Activated CD4-positive, alpha-beta T cell treated with anti-CD3 and anti-CD28 coated beads for 1 hour (primary cell): Measurements from ENCODE around the gene DUSP23.

Source experiments
- DNase-seq: peaks from one replicate; pipeline ENCODE4 v3.0.0-alpha.2; 2020

Gene DUSP23

DNA sequence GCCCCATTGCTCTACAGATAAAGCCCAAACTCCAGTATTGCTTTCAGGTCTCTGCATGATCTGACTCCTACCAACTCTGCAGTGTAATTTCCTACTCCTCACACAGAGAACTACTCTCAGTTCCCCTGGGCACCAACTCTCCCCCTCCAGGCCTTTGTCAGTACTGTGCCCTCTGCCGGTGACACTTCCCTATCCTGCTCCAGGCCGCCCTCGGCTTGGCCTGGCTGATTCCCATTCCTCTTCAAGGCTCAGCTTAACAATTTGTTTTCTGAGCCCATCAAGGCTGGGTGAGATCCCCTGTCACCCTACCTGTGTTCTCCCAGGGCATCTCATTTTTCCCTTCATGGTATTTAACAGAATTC lies 48.5 kb downstream of the DUSP23 start:
- no peak for DNase-seq

DNA sequence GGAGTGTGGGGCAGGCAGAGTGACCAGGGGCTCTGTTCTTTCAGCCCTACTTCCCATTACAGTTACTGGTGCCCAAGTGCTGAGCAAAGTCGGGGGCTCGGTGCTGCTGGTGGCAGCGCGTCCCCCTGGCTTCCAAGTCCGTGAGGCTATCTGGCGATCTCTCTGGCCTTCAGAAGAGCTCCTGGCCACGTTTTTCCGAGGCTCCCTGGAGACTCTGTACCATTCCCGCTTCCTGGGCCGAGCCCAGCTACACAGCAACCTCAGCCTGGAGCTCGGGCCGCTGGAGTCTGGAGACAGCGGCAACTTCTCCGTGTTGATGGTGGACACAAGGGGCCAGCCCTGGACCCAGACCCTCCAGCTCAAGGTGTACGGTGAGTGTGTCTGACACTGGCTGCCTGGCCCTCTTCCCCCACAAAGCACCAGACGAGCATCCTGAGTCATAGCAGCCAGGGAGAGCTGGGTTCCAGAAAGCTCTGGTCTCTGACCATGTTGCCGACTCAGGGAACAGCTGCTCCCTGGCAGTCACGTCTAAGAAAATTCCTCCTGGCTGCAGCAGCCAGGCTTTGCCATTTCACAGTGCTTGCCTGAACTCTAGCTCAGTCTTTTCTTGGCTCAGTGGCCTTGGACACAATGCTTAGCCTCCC lies 49.2 kb downstream of the DUSP23 start:
- no peak for DNase-seq

DNA sequence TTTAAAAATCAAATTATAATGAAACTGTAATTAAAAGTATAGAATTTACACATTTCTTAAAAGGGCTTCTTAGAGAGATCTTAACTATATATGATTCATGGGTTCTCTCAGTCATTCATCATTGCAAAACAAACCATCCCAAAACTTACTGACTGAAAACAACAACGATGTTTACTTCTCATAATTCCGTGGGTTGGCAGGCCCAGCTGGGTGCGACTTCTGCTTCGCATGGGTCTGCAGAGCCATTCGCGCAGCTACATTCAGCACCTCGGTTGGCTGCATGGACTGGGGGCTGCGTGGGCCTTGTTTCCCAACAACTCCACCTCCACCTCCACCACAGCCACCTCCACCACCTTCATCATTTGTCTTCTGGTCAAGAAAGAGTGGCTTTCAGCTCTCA lies 50.0 kb downstream of the DUSP23 start:
- no peak for DNase-seq

DNA sequence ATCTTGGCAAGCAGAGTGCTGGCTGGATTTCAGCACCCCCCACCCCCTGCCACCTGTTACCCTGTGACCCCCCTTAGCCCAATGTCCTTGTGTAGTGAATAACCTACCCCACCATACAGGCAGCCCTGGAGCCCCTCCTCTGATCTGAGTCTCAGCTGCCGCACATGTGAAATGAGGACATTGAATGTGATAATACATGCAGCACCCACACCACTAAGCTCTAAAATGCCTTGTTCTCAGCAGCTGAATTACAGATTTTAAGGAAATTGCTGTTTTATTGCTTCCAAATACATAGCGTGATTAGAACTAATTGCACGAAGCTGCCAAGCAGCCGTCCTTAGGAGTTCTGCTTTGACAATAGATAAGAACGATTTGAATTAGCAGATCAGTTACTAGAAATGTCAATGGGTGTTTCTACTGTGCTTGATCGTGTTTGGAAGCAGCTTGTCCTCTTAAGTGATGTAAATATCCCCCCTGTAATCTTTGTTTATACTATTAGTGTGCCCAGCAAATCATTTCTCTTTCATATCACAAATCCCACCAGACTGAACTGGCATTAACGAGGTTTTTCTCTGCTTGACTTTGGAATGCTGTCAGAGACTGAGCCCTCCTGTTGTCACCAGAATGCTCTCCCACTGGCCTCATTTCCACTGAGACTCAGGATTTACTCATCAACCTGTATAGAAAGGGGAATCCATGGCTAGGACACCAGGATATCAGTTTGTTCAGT lies 50.8 kb downstream of the DUSP23 start:
- DNase-seq, result no peak
